WTC11 (cell line): ENCODE results near the gene TTLL12. TPM values are rescaled to one million over a fixed set of nuclear protein-coding genes. Genes with fewer than 3 reads are reported as not detected.

Experiments
- ATAC-seq: fragments of 200-7000 bp; cut with Tn5 transposase; 2 replicates; pipeline ENCODE4 v1.10.0; 2021; ENCODE audit warnings: mild to moderate bottlenecking, moderate library complexity
- CTCF ChIA-PET: fragments of 300-600 bp; sonication (Branson Sonifier 250); formaldehyde crosslinking; loops from one replicate; lab custom pipeline; 2021; ENCODE audit warnings: antibody characterized with exemption; lab: Charles Lee
- POLR2A ChIA-PET: fragments of 350-600 bp; sonication (Branson Sonifier 250); formaldehyde crosslinking; loops from one replicate; lab custom pipeline; 2021; ENCODE audit warnings: antibody characterized with exemption; lab: Charles Lee
- DNase-seq: peaks from one replicate; pipeline ENCODE4 v3.0.0; 2021; ENCODE audit warnings: low spot score
- H3K27ac Mint-ChIP-seq: 2 replicates; pipeline ENCODE4 v1.8.0; 2021; ENCODE audit warnings: mixed read lengths
- H3K27me3 Mint-ChIP-seq: 2 replicates; pipeline ENCODE4 v1.8.0; 2021; ENCODE audit warnings: low read depth, mild to moderate bottlenecking, moderate library complexity, mixed read lengths
- H3K36me3 Mint-ChIP-seq: 2 replicates; pipeline ENCODE4 v1.8.0; 2021; ENCODE audit warnings: mixed read lengths
- H3K4me1 Mint-ChIP-seq: 2 replicates; pipeline ENCODE4 v1.8.0; 2022; ENCODE audit warnings: mixed read lengths
- H3K4me3 Mint-ChIP-seq: 2 replicates; pipeline ENCODE4 v1.8.0; 2021; ENCODE audit warnings: mild to moderate bottlenecking, moderate library complexity, mixed read lengths
- H3K9me3 Mint-ChIP-seq: 2 replicates; pipeline ENCODE4 v1.8.0; 2021; ENCODE audit warnings: mixed read lengths
- AFF4 ChIP-seq: sonication (generic); formaldehyde crosslinking; IDR thresholded peaks from 2 replicates; pipeline ENCODE4 v1.8.1; 2023; ENCODE audit warnings: mild to moderate bottlenecking, missing genetic modification reagents, borderline replicate concordance
- AR ChIP-seq: fragments of 250-450 bp; sonication (Bioruptor Pico); IDR thresholded peaks from 2 replicates; pipeline ENCODE4 v1.9.0; 2021; ENCODE audit warnings: mild to moderate bottlenecking
- CBFB ChIP-seq: sonication (generic); formaldehyde crosslinking; IDR thresholded peaks from 2 replicates; pipeline ENCODE4 v1.8.1; 2022; ENCODE audit warnings: mild to moderate bottlenecking, low read depth, missing genetic modification reagents
- CREM ChIP-seq: sonication (generic); formaldehyde crosslinking; IDR thresholded peaks from 2 replicates; pipeline ENCODE4 v1.8.1; 2022; ENCODE audit warnings: mild to moderate bottlenecking, missing genetic modification reagents, moderate library complexity
- E2F1 ChIP-seq: sonication (generic); formaldehyde crosslinking; IDR thresholded peaks from 2 replicates; pipeline ENCODE4 v1.8.0; 2022; ENCODE audit warnings: mild to moderate bottlenecking, missing genetic modification reagents
- E2F4 ChIP-seq: sonication (generic); formaldehyde crosslinking; IDR thresholded peaks from 2 replicates; pipeline ENCODE4 v1.8.1; 2022; ENCODE audit warnings: low read depth, mild to moderate bottlenecking, moderate library complexity, missing genetic modification reagents, borderline replicate concordance
- FOXK1 ChIP-seq: sonication (generic); formaldehyde crosslinking; IDR thresholded peaks from 2 replicates; pipeline ENCODE4 v1.8.0; 2022; ENCODE audit warnings: mild to moderate bottlenecking, moderate library complexity, missing genetic modification reagents
- PRRX2 ChIP-seq: fragments of 250-450 bp; sonication (Bioruptor Pico); IDR thresholded peaks from 2 replicates; pipeline ENCODE4 v1.8.0; 2021; ENCODE audit warnings: mild to moderate bottlenecking
- RELA ChIP-seq: sonication (generic); formaldehyde crosslinking; IDR thresholded peaks from 2 replicates; pipeline ENCODE4 v1.8.1; 2022; ENCODE audit warnings: missing genetic modification reagents, mild to moderate bottlenecking, borderline replicate concordance
- RORB ChIP-seq: fragments of 250-450 bp; sonication (Bioruptor Pico); IDR thresholded peaks from 2 replicates; pipeline ENCODE4 v1.9.0; 2021; ENCODE audit warnings: mild to moderate bottlenecking
- TCF7 ChIP-seq: sonication (generic); formaldehyde crosslinking; IDR thresholded peaks from 2 replicates; pipeline ENCODE4 v1.8.0; 2022; ENCODE audit warnings: mild to moderate bottlenecking, low read depth, missing genetic modification reagents, moderate library complexity
- TEAD4 ChIP-seq: sonication (generic); formaldehyde crosslinking; IDR thresholded peaks from 2 replicates; pipeline ENCODE4 v1.8.0; 2022; ENCODE audit warnings: mild to moderate bottlenecking, missing genetic modification reagents
- ZBTB43 ChIP-seq: sonication (generic); formaldehyde crosslinking; IDR thresholded peaks from 2 replicates; pipeline ENCODE4 v1.8.1; 2023; ENCODE audit warnings: mild to moderate bottlenecking, missing genetic modification reagents
- ZNF232 ChIP-seq: sonication (generic); formaldehyde crosslinking; IDR thresholded peaks from 2 replicates; pipeline ENCODE4 v1.8.0; 2022; ENCODE audit warnings: mild to moderate bottlenecking, missing genetic modification reagents
- total RNA-seq: library from RNA; stranded (reverse); gene quantifications from 3 replicates; pipeline ENCODE4 v1.2.3, GENCODE V29; 2021
- TF ChIP-seq, protein P1 (sequence below): sonication (generic); formaldehyde crosslinking; conservative IDR thresholded peaks from 2 replicates; pipeline ENCODE4 v1.8.1; 2022; ENCODE audit warnings: mild to moderate bottlenecking, missing genetic modification reagents
- TF ChIP-seq, protein P2 (sequence below): sonication (generic); formaldehyde crosslinking; IDR thresholded peaks from 2 replicates; pipeline ENCODE4 v1.8.1; 2022; ENCODE audit warnings: low read depth, missing genetic modification reagents, borderline replicate concordance
- TF ChIP-seq, protein P3 (sequence below): fragments of 250-450 bp; sonication (Bioruptor Pico); IDR thresholded peaks from 2 replicates; pipeline ENCODE4 v2.1.2; 2022; ENCODE audit warnings: mild to moderate bottlenecking, moderate library complexity

The TTLL12 gene
- total RNA-seq, 1 experiment from 2014 or later = 134 TPM

DNA sequence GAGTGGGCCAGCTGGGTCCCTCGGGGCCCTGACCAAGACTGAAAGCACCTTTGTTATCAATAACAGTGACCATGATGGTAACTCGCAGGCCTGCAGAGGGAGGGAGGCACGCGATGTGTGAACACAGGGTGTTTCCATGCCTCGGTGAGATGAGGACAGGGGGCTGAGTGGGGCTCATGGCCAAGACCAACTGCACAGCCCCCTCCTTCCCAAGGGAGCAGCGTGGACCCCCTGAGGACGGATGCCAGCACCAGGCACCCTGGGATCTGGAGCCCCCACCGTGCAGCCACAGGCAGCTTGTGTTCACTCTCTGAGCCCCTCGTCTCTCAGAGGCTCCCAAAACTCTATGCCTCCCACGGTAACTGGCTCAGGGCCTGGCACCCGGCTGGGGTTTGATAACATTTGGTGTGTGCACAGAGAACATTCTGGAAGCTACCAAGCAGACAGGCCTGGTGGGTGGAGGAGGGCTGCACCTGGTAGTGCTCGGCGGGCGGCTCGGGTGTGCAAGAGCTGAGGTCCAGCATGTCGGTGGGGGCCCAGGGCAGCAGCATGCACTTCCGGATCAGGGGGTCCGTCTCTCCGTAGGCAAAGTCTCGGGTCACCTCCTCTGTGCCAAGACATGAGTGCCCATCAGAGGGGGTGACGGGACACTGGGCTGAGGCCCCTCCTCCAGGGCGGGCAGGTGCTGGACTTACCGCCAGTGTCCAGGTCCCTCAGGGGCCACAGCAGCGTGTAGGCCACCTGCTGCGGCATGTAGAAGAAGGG lies 7.6 kb downstream of the TTLL12 start:
- no peak for DNase-seq
- Mint-ChIP-seq H3K9me3 (no peaks in the 10 kb centered on the region), H3K36me3 (peaks cover 47% of the 10 kb centered on the region), H3K27me3 (no peaks in the 10 kb centered on the region), H3K27ac (no peak overlapping the region), H3K4me3 (no peak overlapping the region), H3K4me1 (peaks cover 5% of the 10 kb centered on the region)
- TF ChIP-seq E2F4 (CRISPR knock-in tag) (no peak), FOXK1 (CRISPR knock-in tag) (no peak), RELA (no peak), E2F1 (CRISPR knock-in tag) (no peak), TEAD4 (CRISPR knock-in tag) (no peak), AFF4 (CRISPR knock-in tag) (no peak)
- TF ChIP-seq, protein P1, sequence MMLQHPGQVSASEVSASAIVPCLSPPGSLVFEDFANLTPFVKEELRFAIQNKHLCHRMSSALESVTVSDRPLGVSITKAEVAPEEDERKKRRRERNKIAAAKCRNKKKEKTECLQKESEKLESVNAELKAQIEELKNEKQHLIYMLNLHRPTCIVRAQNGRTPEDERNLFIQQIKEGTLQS (CRISPR knock-in tag) = no peak
- TF ChIP-seq, protein P2, sequence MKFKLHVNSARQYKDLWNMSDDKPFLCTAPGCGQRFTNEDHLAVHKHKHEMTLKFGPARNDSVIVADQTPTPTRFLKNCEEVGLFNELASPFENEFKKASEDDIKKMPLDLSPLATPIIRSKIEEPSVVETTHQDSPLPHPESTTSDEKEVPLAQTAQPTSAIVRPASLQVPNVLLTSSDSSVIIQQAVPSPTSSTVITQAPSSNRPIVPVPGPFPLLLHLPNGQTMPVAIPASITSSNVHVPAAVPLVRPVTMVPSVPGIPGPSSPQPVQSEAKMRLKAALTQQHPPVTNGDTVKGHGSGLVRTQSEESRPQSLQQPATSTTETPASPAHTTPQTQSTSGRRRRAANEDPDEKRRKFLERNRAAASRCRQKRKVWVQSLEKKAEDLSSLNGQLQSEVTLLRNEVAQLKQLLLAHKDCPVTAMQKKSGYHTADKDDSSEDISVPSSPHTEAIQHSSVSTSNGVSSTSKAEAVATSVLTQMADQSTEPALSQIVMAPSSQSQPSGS (CRISPR knock-in tag) = no peak
- ATAC-seq = no peak
- ChIA-PET POLR2A (no interaction called here), CTCF (interaction anchor here (1.8 kb wide), 1 partner anchor 9 kb away, joined by 5 read pairs; no protein-coding TSS in a partner anchor)

DNA sequence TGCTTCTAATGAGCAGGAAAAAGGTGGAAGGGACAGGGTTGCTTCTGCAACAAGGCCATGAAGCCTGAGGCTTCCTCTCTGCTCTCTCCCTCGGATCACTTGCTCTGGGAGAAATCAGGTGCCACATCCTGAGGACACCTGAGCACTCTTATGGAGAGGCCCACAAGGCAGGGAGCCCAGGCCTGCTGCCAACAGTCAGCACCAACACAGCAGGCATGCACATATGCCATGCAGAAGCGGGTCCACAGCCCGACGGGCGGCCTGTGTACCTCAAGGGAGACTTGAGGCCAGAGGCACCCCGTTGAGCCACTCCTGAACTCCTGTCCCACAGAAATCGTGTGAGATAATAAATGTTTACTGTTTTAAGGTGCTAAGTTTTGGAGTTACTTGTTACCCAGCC lies 9.5 kb downstream of the TTLL12 start:
- Mint-ChIP-seq H3K4me3 (no peak overlapping the region), H3K4me1 (no peaks in the 10 kb centered on the region), H3K27me3 (no peaks in the 10 kb centered on the region), H3K36me3 (peaks cover 57% of the 10 kb centered on the region), H3K9me3 (no peaks in the 10 kb centered on the region), H3K27ac (no peak overlapping the region)
- ATAC-seq (no peak), DNase-seq (no peak)
- ChIA-PET CTCF (interaction anchor here (1.8 kb wide), 1 partner anchor 10 kb away, joined by 5 read pairs; no protein-coding TSS in a partner anchor), POLR2A (no interaction called here)
- TF ChIP-seq ZBTB43 (no peak), RORB (no peak), PRRX2 (CRISPR knock-in tag) (no peak), TCF7 (CRISPR knock-in tag) (no peak), AR (CRISPR knock-in tag) (no peak), CBFB (CRISPR knock-in tag) (no peak), ZNF232 (CRISPR knock-in tag) (no peak), CREM (no peak), FOXK1 (CRISPR knock-in tag) (no peak), TEAD4 (CRISPR knock-in tag) (no peak), E2F4 (CRISPR knock-in tag) (no peak)
- TF ChIP-seq, protein P3, sequence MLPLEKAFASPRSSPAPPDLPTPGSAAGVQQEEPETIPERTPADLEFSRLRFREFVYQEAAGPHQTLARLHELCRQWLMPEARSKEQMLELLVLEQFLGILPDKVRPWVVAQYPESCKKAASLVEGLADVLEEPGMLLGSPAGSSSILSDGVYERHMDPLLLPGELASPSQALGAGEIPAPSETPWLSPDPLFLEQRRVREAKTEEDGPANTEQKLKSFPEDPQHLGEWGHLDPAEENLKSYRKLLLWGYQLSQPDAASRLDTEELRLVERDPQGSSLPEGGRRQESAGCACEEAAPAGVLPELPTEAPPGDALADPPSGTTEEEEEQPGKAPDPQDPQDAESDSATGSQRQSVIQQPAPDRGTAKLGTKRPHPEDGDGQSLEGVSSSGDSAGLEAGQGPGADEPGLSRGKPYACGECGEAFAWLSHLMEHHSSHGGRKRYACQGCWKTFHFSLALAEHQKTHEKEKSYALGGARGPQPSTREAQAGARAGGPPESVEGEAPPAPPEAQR (CRISPR knock-in tag) = no peak
